Loucy (cell line): ENCODE measurements around the gene ABCF3.

Source experiments
- H2AFZ ChIP-seq: fragments of 200-600 bp; sonication (generic); 2 replicates; pipeline ENCODE4 v1.6.0; 2016; ENCODE audit warnings: antibody characterized with exemption, mild to moderate bottlenecking, low read length, moderate library complexity
- H3F3A ChIP-seq: fragments of 200-600 bp; 2 replicates; pipeline ENCODE4 v1.6.0; 2016; ENCODE audit warnings: antibody characterized with exemption, low read depth, mild to moderate bottlenecking
- H3K27me3 ChIP-seq: fragments of 200-600 bp; sonication (generic); 2 replicates; pipeline ENCODE4 v1.6.1; 2014; ENCODE audit warnings: low read length, mild to moderate bottlenecking; ENCODE audit not compliant: insufficient read depth, poor library complexity, severe bottlenecking
- H3K36me3 ChIP-seq: fragments of 200-600 bp; sonication (generic); 2 replicates; pipeline ENCODE4 v1.6.1; 2016; ENCODE audit warnings: low read length; ENCODE audit not compliant: insufficient read depth
- H3K4me1 ChIP-seq: fragments of 200-600 bp; sonication (generic); 2 replicates; pipeline ENCODE4 v1.5.1; 2014; ENCODE audit warnings: low read length, mild to moderate bottlenecking; ENCODE audit not compliant: insufficient read depth, poor library complexity, severe bottlenecking
- H3K4me2 ChIP-seq: fragments of 200-600 bp; sonication (generic); 2 replicates; pipeline ENCODE4 v1.6.0; 2014; ENCODE audit warnings: antibody characterized with exemption, low read length, low read depth, mild to moderate bottlenecking; ENCODE audit not compliant: poor library complexity, severe bottlenecking
- H3K4me3 ChIP-seq: fragments of 200-600 bp; sonication (generic); 2 replicates; pipeline ENCODE4 v1.5.1; 2014; ENCODE audit warnings: low read length, mild to moderate bottlenecking, mixed read lengths; ENCODE audit not compliant: poor library complexity, severe bottlenecking
- H3K79me2 ChIP-seq: fragments of 200-600 bp; sonication (generic); 2 replicates; pipeline ENCODE4 v1.6.1; 2014; ENCODE audit warnings: low read length; ENCODE audit not compliant: insufficient read depth
- H3K9ac ChIP-seq: fragments of 200-600 bp; sonication (generic); 2 replicates; pipeline ENCODE4 v1.6.0; 2014; ENCODE audit warnings: mild to moderate bottlenecking, low read depth, low read length, moderate library complexity; ENCODE audit not compliant: poor library complexity, severe bottlenecking
- H3K9me2 ChIP-seq: fragments of 200-600 bp; sonication (generic); replicated peaks from 2 replicates; pipeline ENCODE4 v1.6.1; 2016; ENCODE audit warnings: low read depth, low read length, mixed read lengths
- H3K9me3 ChIP-seq: fragments of 200-600 bp; sonication (generic); 2 replicates; pipeline ENCODE4 v1.6.1; 2014; ENCODE audit warnings: mild to moderate bottlenecking, antibody characterized with exemption, low read length, low read depth; ENCODE audit not compliant: insufficient read depth
- H4K20me1 ChIP-seq: fragments of 200-600 bp; sonication (generic); 2 replicates; pipeline ENCODE4 v1.6.0; 2014; ENCODE audit warnings: antibody characterized with exemption, low read length, mild to moderate bottlenecking; ENCODE audit not compliant: insufficient read depth, poor library complexity, severe bottlenecking
- CTCF ChIP-seq: fragments of 200-600 bp; sonication (generic); conservative IDR thresholded peaks from 2 replicates; pipeline ENCODE4 v1.5.1; 2014; ENCODE audit warnings: mild to moderate bottlenecking, antibody characterized with exemption, low read length
- EZH2phosphoT487 ChIP-seq: fragments of 200-600 bp; IDR thresholded peaks from 2 replicates; pipeline ENCODE4 v1.6.1; 2018; ENCODE audit warnings: antibody characterized with exemption, mild to moderate bottlenecking, moderate library complexity, borderline replicate concordance

ABCF3 gene

GRCh38 chr3:184229394-184230080, 43.5 kb downstream of the ABCF3 start, which contains the start of gene VWA5B2:
Gene VWA5B2 (plus strand): TSS chr3:184229585. CDS start chr3:184230529, 944 bp downstream.
- H3K36me3 ChIP-seq, result no peaks in the 10 kb centered on the region
- peak within 1 kb of the TSS; percentile 72 for H3K4me3 ChIP-seq
- no peaks in the 10 kb centered on the region for H3K27me3 ChIP-seq
- no peaks in the 10 kb centered on the region for H4K20me1 ChIP-seq
- TF ChIP-seq CTCF, result 0 out of 2 replicates have a peak, but pooled peaks have one; percentile 29
- no peak for TF ChIP-seq EZH2phosphoT487
- H3F3A ChIP-seq, result no peaks in the 10 kb centered on the region
- H3K9ac ChIP-seq, result peak within 1 kb of the TSS; percentile 11
- no peaks in the 10 kb centered on the region for H3K4me1 ChIP-seq
- no peaks in the 10 kb centered on the region for H3K9me3 ChIP-seq
- no peaks in the 10 kb centered on the region for H3K9me2 ChIP-seq
- peak within 1 kb of the TSS; percentile 91 for H2AFZ ChIP-seq
- no peaks in the 10 kb centered on the region for H3K79me2 ChIP-seq
- peak within 1 kb of the TSS; percentile 81 for H3K4me2 ChIP-seq

GRCh38 chr3:184230081-184230602, 44.1 kb downstream of the ABCF3 start:
- H3K4me1 ChIP-seq, result no peaks in the 10 kb centered on the region

More at GRCh38 chr3:184230081-184230602, 44.1 kb downstream of the ABCF3 start:
- Histone ChIP-seq H3K9me3 (no peaks in the 10 kb centered on the region), H3K9me2 (no peaks in the 10 kb centered on the region), H3K79me2 (no peaks in the 10 kb centered on the region), H3K9ac (peak overlapping the region; percentile 11), H3K36me3 (no peaks in the 10 kb centered on the region), H3K4me2 (peak overlapping the region; percentile 81), H3K27me3 (no peaks in the 10 kb centered on the region), H3K4me3 (peak overlapping the region; percentile 72), H3F3A (no peaks in the 10 kb centered on the region), H2AFZ (peak overlapping the region; percentile 91; the same call in 1 of the 2 replicates), H4K20me1 (no peaks in the 10 kb centered on the region)
- TF ChIP-seq CTCF, result no peak
